K562 (cell line): Measurements from ENCODE around the gene TTN.

ENCODE experiments used
- MAFK ChIP-seq: IDR thresholded peaks from 2 replicates; pipeline ENCODE4 v1.6.1; 2011; ENCODE audit warnings: low read length, improper control_type of control experiment
- SMAD4 ChIP-seq: fragments of 250-450 bp; sonication (Bioruptor Pico); conservative IDR thresholded peaks from 2 replicates; pipeline ENCODE4 v1.8.0; 2021; ENCODE audit warnings: inconsistent platforms, mild to moderate bottlenecking, moderate library complexity
- ZNF644 ChIP-seq: fragments of 200-800 bp; sonication (Bioruptor generic); IDR thresholded peaks from 2 replicates; pipeline ENCODE4 v1.6.1; 2016; ENCODE audit warnings: low read depth, missing genetic modification characterization, missing compliant biosample characterization
- TF ChIP-seq, protein P1 (sequence below), 2 experiments: fragments of 450-650 bp; IDR thresholded peaks; 2 replicates each; pipeline ENCODE4 v1.6.1; 2018; ENCODE audit warnings: mild to moderate bottlenecking in 2 of 2, low read depth in 1 of 2; ENCODE audit not compliant: partially characterized antibody in 2 of 2
- TF ChIP-seq, protein P2 (sequence below): fragments of 200-800 bp; sonication (Bioruptor generic); IDR thresholded peaks from 2 replicates; pipeline ENCODE4 v1.6.1; 2017; ENCODE audit warnings: missing genetic modification characterization, missing compliant biosample characterization
- TF ChIP-seq, protein P3 (sequence below), 3 experiments: IDR thresholded peaks in 2 of 3; conservative IDR thresholded peaks in 1 of 3; 2 replicates each; pipeline ENCODE4 v1.5.1; 2011 to 2012; ENCODE audit warnings: low read length in 3 of 3, mild to moderate bottlenecking in 3 of 3, control low read depth in 2 of 3, improper control_type of control experiment in 1 of 3, inconsistent platforms in 1 of 3, low read depth in 1 of 3, mixed read lengths in 1 of 3, moderate library complexity in 1 of 3; ENCODE audit not compliant: insufficient read depth in 2 of 3

DNA sequence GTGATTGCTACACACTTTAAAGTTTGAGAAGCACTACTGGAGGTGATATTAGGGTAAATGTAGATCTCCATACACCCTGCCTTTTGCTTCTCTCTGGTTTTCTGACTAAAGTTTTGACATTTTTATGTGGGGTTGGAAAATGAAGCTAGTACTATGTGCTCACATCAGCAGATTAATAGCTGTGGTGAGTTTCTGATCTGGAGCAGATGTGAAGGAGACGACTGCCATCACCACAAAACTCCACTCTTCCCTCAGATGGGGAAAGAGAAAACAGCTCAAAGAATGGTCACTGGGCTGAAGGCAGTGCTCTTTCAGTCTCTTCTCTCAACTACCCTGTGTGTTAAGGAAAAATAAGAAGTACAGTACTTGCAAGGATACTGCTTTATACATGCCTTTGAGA, 289.7 kb downstream of the TTN start:
- TF ChIP-seq MAFK: no peak
- TF ChIP-seq SMAD4 (CRISPR knock-in tag): no peak
- TF ChIP-seq, protein P1, sequence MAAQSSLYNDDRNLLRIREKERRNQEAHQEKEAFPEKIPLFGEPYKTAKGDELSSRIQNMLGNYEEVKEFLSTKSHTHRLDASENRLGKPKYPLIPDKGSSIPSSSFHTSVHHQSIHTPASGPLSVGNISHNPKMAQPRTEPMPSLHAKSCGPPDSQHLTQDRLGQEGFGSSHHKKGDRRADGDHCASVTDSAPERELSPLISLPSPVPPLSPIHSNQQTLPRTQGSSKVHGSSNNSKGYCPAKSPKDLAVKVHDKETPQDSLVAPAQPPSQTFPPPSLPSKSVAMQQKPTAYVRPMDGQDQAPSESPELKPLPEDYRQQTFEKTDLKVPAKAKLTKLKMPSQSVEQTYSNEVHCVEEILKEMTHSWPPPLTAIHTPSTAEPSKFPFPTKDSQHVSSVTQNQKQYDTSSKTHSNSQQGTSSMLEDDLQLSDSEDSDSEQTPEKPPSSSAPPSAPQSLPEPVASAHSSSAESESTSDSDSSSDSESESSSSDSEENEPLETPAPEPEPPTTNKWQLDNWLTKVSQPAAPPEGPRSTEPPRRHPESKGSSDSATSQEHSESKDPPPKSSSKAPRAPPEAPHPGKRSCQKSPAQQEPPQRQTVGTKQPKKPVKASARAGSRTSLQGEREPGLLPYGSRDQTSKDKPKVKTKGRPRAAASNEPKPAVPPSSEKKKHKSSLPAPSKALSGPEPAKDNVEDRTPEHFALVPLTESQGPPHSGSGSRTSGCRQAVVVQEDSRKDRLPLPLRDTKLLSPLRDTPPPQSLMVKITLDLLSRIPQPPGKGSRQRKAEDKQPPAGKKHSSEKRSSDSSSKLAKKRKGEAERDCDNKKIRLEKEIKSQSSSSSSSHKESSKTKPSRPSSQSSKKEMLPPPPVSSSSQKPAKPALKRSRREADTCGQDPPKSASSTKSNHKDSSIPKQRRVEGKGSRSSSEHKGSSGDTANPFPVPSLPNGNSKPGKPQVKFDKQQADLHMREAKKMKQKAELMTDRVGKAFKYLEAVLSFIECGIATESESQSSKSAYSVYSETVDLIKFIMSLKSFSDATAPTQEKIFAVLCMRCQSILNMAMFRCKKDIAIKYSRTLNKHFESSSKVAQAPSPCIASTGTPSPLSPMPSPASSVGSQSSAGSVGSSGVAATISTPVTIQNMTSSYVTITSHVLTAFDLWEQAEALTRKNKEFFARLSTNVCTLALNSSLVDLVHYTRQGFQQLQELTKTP (IDR thresholded peaks at IDR 0.05; ENCODE audit: low read depth in 1 of 2, partially characterized antibody in 2 of 2): no peak
- TF ChIP-seq, protein P2, sequence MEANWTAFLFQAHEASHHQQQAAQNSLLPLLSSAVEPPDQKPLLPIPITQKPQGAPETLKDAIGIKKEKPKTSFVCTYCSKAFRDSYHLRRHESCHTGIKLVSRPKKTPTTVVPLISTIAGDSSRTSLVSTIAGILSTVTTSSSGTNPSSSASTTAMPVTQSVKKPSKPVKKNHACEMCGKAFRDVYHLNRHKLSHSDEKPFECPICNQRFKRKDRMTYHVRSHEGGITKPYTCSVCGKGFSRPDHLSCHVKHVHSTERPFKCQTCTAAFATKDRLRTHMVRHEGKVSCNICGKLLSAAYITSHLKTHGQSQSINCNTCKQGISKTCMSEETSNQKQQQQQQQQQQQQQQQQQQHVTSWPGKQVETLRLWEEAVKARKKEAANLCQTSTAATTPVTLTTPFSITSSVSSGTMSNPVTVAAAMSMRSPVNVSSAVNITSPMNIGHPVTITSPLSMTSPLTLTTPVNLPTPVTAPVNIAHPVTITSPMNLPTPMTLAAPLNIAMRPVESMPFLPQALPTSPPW (CRISPR knock-in tag): no peak
- TF ChIP-seq, protein P3, sequence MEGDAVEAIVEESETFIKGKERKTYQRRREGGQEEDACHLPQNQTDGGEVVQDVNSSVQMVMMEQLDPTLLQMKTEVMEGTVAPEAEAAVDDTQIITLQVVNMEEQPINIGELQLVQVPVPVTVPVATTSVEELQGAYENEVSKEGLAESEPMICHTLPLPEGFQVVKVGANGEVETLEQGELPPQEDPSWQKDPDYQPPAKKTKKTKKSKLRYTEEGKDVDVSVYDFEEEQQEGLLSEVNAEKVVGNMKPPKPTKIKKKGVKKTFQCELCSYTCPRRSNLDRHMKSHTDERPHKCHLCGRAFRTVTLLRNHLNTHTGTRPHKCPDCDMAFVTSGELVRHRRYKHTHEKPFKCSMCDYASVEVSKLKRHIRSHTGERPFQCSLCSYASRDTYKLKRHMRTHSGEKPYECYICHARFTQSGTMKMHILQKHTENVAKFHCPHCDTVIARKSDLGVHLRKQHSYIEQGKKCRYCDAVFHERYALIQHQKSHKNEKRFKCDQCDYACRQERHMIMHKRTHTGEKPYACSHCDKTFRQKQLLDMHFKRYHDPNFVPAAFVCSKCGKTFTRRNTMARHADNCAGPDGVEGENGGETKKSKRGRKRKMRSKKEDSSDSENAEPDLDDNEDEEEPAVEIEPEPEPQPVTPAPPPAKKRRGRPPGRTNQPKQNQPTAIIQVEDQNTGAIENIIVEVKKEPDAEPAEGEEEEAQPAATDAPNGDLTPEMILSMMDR (IDR thresholded peaks at IDR 0.05 in 2 of 3, conservative IDR thresholded peaks at IDR 0.05 in 1 of 3; ENCODE audit: insufficient read depth in 2 of 3, low read depth in 1 of 3, low read length in 3 of 3): no peak
- TF ChIP-seq ZNF644 (tag): no peak
